Measurements from ENCODE around the gene CGNL1. TPM values are rescaled to one million over a fixed set of nuclear protein-coding genes. Genes with fewer than 3 reads are reported as not detected.

Gene CGNL1
- total RNA-seq, 1 experiment from 2014 or later = 34.6 TPM

- H3K27ac ChIP-seq (ENCODE audit: insufficient read length, low read depth, low read length) = no peak overlapping the region
- no peak overlapping the region for H2BK120ac ChIP-seq (ENCODE audit: low read depth, low read length, poor library complexity, severe bottlenecking)
- no CpG with 5 or more reads among the region's 10 CpGs for WGBS (ENCODE audit: extremely low coverage, insufficient read length, low lambda C conversion rate)
- TF ChIP-seq CTCF (conservative IDR thresholded peaks at IDR 0.05) = no peak
- no peak overlapping the region for H3T11ph ChIP-seq (ENCODE audit: low read length)
- no peak overlapping the region for H2BK20ac ChIP-seq (ENCODE audit: low read depth, low read length, poor library complexity, severe bottlenecking)
- H3K14ac ChIP-seq (ENCODE audit: insufficient read depth, low read length) = no peak overlapping the region
- H3K79me2 ChIP-seq (ENCODE audit: insufficient read depth, low read length) = no peaks in the 10 kb centered on the region
- no peak overlapping the region for H3K4ac ChIP-seq (ENCODE audit: low read depth, low read length)
- Mint-ChIP-seq H3K27ac (peak overlapping the region in 1 of 3 experiments; percentile 52; a peak in 1 of 7 replicates), H3K27me3 (ENCODE audit: low read depth) (no peaks in the 10 kb centered on the region), H3K36me3 (ENCODE audit: insufficient read depth in 1 of 3, low read depth in 3 of 3) (no peaks in the 10 kb centered on the region), H3K9me3 (no peaks in the 10 kb centered on the region), H3K4me1 (peaks cover 8 to 12% of the 10 kb centered on the region in 2 experiments), H3K4me3 (no peak overlapping the region)
- no peak overlapping the region for H4K8ac ChIP-seq (replicated peaks; ENCODE audit: insufficient read length, low read depth, low read length)
- H2BK12ac ChIP-seq (ENCODE audit: insufficient read length, low read depth, low read length) = no peak overlapping the region
- no peak overlapping the region for H3K18ac ChIP-seq (ENCODE audit: insufficient read length, low read depth, low read length)
- DNase-seq = peak; percentile 50
- H3K9ac ChIP-seq (ENCODE audit: extremely low read depth, insufficient read length, low read length) = no peak overlapping the region
- no peak overlapping the region for H2BK15ac ChIP-seq (ENCODE audit: low read depth, low read length)
- no peak overlapping the region for H4K91ac ChIP-seq (ENCODE audit: insufficient read length, low read depth, low read length)
- H3K23ac ChIP-seq (ENCODE audit: insufficient read length, low read depth, low read length) = no peak overlapping the region
- no peaks in the 10 kb centered on the region for H3K79me1 ChIP-seq (ENCODE audit: insufficient read depth, low read depth, low read length, poor library complexity, severe bottlenecking)
- no peaks in the 10 kb centered on the region for H3K4me1 ChIP-seq (ENCODE audit: insufficient read depth, low read length)
- H2AK5ac ChIP-seq (ENCODE audit: insufficient read length, low read length) = no peak overlapping the region
- H2BK5ac ChIP-seq (ENCODE audit: insufficient read length, low read length) = no peak overlapping the region
- H3K4me2 ChIP-seq (ENCODE audit: insufficient read depth, insufficient read length, low read length) = no peak overlapping the region
- H4K5ac ChIP-seq (ENCODE audit: insufficient read length, low read depth, low read length) = no peak overlapping the region
- no peaks in the 10 kb centered on the region for H3K27me3 ChIP-seq (ENCODE audit: insufficient read depth, low read length)
- H3K9me3 ChIP-seq (ENCODE audit: control insufficient read depth, low read depth, low read length) = no peaks in the 10 kb centered on the region
- no peaks in the 10 kb centered on the region for H3K23me2 ChIP-seq (ENCODE audit: insufficient read length, low read depth, low read length, poor library complexity, severe bottlenecking)
- no peak overlapping the region for H2AFZ ChIP-seq (ENCODE audit: low read length)
- H4K20me1 ChIP-seq (ENCODE audit: control insufficient read depth, insufficient read depth, insufficient read length) = no peaks in the 10 kb centered on the region
- no peak overlapping the region for H3K56ac ChIP-seq (ENCODE audit: insufficient read length, low read depth, low read length)
Measured at GRCh38 chr15:57565311-57565710, 189.0 kb downstream of the CGNL1 start.
